H1 (cell line): Measurements from ENCODE around the gene ZDHHC5. TPM values are rescaled to one million over a fixed set of nuclear protein-coding genes. Genes with fewer than 3 reads are reported as not detected.

Experiments used
- E2F6 ChIP-seq: IDR thresholded peaks from 2 replicates; pipeline ENCODE4 v1.6.1; 2012; ENCODE audit warnings: inconsistent platforms
- polyA plus RNA-seq, 7 experiments: library from polyadenylated mRNA; depleted of rRNA in 3 of 7; stranded (reverse) in 5 of 7; unstranded in 2 of 7; fragments of >200 nt in 5 of 7; fragments of 200-250 nt in 2 of 7; gene quantifications; 1 replicate in 5 of 7; 2 replicates in 1 of 7; 4 replicates in 1 of 7; pipeline versions ENCODE4 v1.2.1 to v1.2.3, GENCODE V29; 2011 to 2013; ENCODE audit warnings: missing spikeins in 2 of 7, mixed read lengths in 2 of 7
- total RNA-seq: library from RNA; stranded (reverse); fragmentation: NEBNext Ultra II Directional; extraction: Animal tissue kit (Norgen Biotek cat#: 25700); gene quantifications from 2 replicates; pipeline ENCODE4 v1.2.1, GENCODE V29; 2021

The ZDHHC5 gene
- total and polyA plus RNA-seq, 2 of the 8 experiments (the other 6 are each of a cell fraction or from before 2014, with no cell fraction given) = 40.0 to 56.3 TPM

- no peak for TF ChIP-seq E2F6
- TF ChIP-seq, all 59 proteins: peak for 0
These were observed 6.3 kb downstream of the ZDHHC5 start (continued) for GRCh38 chr11:57674251-57674650.
